PC-9 (cell line): Measurements from ENCODE around the gene RPL39. TPM values are rescaled to one million over a fixed set of nuclear protein-coding genes. Genes with fewer than 3 reads are reported as not detected.

Source experiments
- BruUV-seq: library from RNA; stranded (reverse); fragments of 400-500 nt; replicated peaks from 2 replicates; lab custom pipeline; 2021; lab: Mats Ljungman, UMichigan
- CTCF ChIA-PET: fragments of 300-600 bp; sonication (Branson Sonifier 250); formaldehyde crosslinking; loops from one replicate; lab custom pipeline; 2022; ENCODE audit warnings: antibody characterized with exemption; lab: Charles Lee
- POLR2A ChIA-PET: fragments of 300-600 bp; sonication (Branson Sonifier 250); formaldehyde crosslinking; loops from one replicate; lab custom pipeline; 2022; ENCODE audit warnings: antibody characterized with exemption; ENCODE audit not compliant: unreplicated experiment; lab: Charles Lee
- DNase-seq, 2 experiments: peaks; one replicate each; pipeline versions ENCODE4 v3.0.0 to v3.0.0-alpha.2; 2015 to 2022; ENCODE audit warnings: mixed read lengths in 1 of 2
- H2AFZ ChIP-seq: fragments of 200-600 bp; sonication (generic); 2 replicates; pipeline ENCODE4 v1.8.1; 2017; ENCODE audit warnings: antibody characterized with exemption
- H3F3A ChIP-seq: fragments of 200-600 bp; sonication (generic); 2 replicates; pipeline ENCODE4 v1.8.1; 2017; ENCODE audit warnings: antibody characterized with exemption, mild to moderate bottlenecking, low read depth; ENCODE audit not compliant: insufficient read depth
- H3K27ac ChIP-seq: fragments of 200-600 bp; sonication (generic); 2 replicates; pipeline ENCODE4 v1.6.1; 2016; ENCODE audit warnings: mixed run types
- H3K27me3 ChIP-seq: fragments of 200-600 bp; sonication (generic); 2 replicates; pipeline ENCODE4 v1.6.1; 2016; ENCODE audit warnings: low read depth, mixed run types; ENCODE audit not compliant: insufficient read depth
- H3K36me3 ChIP-seq: fragments of 200-600 bp; sonication (generic); 2 replicates; pipeline ENCODE4 v1.6.1; 2016; ENCODE audit warnings: low read depth, mixed run types
- H3K4me1 ChIP-seq: fragments of 200-600 bp; sonication (generic); replicated peaks from 2 replicates; pipeline ENCODE4 v1.6.1; 2016; ENCODE audit warnings: mixed run types; ENCODE audit not compliant: insufficient read depth
- H3K4me2 ChIP-seq: fragments of 200-600 bp; sonication (generic); 2 replicates; pipeline ENCODE4 v1.6.1; 2017; ENCODE audit warnings: mixed run types
- H3K4me3 ChIP-seq: fragments of 200-600 bp; sonication (generic); 2 replicates; pipeline ENCODE4 v1.6.1; 2016; ENCODE audit warnings: mixed run types
- H3K79me2 ChIP-seq: fragments of 200-600 bp; sonication (generic); 2 replicates; pipeline ENCODE4 v1.6.1; 2017; ENCODE audit warnings: low read depth, mixed run types
- H3K9me2 ChIP-seq: fragments of 200-600 bp; sonication (generic); 2 replicates; pipeline ENCODE4 v1.8.1; 2017; ENCODE audit warnings: mild to moderate bottlenecking; ENCODE audit not compliant: insufficient read depth
- H3K9me3 ChIP-seq: fragments of 200-600 bp; sonication (generic); 2 replicates; pipeline ENCODE4 v1.8.1; 2016; ENCODE audit warnings: low read depth; ENCODE audit not compliant: insufficient read depth
- H4K20me1 ChIP-seq: fragments of 200-600 bp; sonication (generic); 2 replicates; pipeline ENCODE4 v1.8.1; 2017; ENCODE audit not compliant: insufficient read depth
- CTCF ChIP-seq: fragments of 200-600 bp; sonication (generic); conservative IDR thresholded peaks from 2 replicates; pipeline ENCODE4 v1.6.1; 2017; ENCODE audit warnings: mixed run types, antibody characterized with exemption, mild to moderate bottlenecking, moderate library complexity
- EZH2 ChIP-seq: fragments of 200-600 bp; sonication (generic); IDR thresholded peaks from 2 replicates; pipeline ENCODE4 v1.8.0; 2017; ENCODE audit warnings: antibody characterized with exemption, low read depth
- intact Hi-C: fragments of 100-400 bp; cut with micrococcal nuclease; formaldehyde crosslinking; loops from one replicate; pipeline ENCODE4 v1.10.0; 2022; ENCODE audit not compliant: unreplicated experiment
- total RNA-seq: library from RNA; stranded (reverse); gene quantifications from 2 replicates; pipeline ENCODE4 v1.2.3, GENCODE V29; 2021

The RPL39 gene
- total RNA-seq, 1 experiment from 2014 or later: 3,660 TPM

- H4K20me1 ChIP-seq: no peaks in the 10 kb centered on the region
- DNase-seq: no peak
- H3K9me3 ChIP-seq: no peaks in the 10 kb centered on the region
- no peaks in the 10 kb centered on the region for H3K9me2 ChIP-seq
- peak overlapping the region; percentile 48; the same call in 1 of the 2 replicates for H3K4me2 ChIP-seq
- H3K4me3 ChIP-seq: no peak overlapping the region
- TF ChIP-seq CTCF (no peak), EZH2 (no peak)
- H2AFZ ChIP-seq: no peak overlapping the region
- intact Hi-C loops: no loop called here
- no peaks in the 10 kb centered on the region for H3K36me3 ChIP-seq
- ChIA-PET CTCF (interaction anchor here (0.6 kb wide), 1 partner anchor 53 kb away, joined by 3 read pairs; no protein-coding TSS in a partner anchor), POLR2A (no interaction called here)
- H3K4me1 ChIP-seq: peaks cover 13% of the 10 kb centered on the region
- H3K27ac ChIP-seq: peak overlapping the region; percentile 20; the same call in 1 of the 2 replicates
- peaks cover 30% of the 10 kb centered on the region for H3F3A ChIP-seq
- no peaks in the 10 kb centered on the region for H3K27me3 ChIP-seq
- H3K79me2 ChIP-seq: no peaks in the 10 kb centered on the region
- no TSS peak for BruUV-seq
Observed at GRCh38 chrX:119763836-119764387, 27.5 kb downstream of the RPL39 start.

DNA sequence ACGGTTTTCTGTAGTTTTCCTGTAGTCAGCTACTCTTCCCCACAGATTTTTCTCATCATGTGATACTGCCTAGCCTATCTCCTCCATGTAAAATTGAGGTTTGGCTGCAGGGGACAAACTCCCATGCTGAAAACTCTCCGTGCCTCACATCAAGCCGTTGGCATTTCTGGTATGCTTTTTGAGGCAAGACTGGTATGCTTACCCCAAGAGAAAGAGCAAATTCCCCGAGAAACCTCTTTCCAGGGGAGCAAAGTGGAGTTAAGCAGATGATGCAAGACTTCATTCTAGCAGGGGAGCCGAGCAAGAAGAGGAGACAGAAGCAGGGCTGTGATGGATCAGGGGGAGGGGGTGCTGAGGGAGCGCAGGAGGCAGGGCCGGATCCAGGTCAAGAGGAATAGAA is 28.2 kb downstream of the RPL39 start:
- intact Hi-C loops: no loop called here
- no TSS peak for BruUV-seq

GRCh38 chrX:119762718-119763117 is 28.7 kb downstream of the RPL39 start:
- no peaks in the 10 kb centered on the region for H3K9me3 ChIP-seq
- H3K36me3 ChIP-seq: no peaks in the 10 kb centered on the region
- H3F3A ChIP-seq: peaks cover 20% of the 10 kb centered on the region
- H3K4me3 ChIP-seq: no peak overlapping the region
- peak overlapping the region; percentile 20; the same call in 1 of the 2 replicates for H3K27ac ChIP-seq
- no peaks in the 10 kb centered on the region for H4K20me1 ChIP-seq
- TF ChIP-seq EZH2: no peak
- intact Hi-C loops: no loop called here
- DNase-seq: peak in 1 of 2 experiments; percentile 19
- CTCF ChIA-PET: interaction anchor here (0.7 kb wide), 1 partner anchor 39 kb away, joined by 3 read pairs; no protein-coding TSS in a partner anchor
- H3K27me3 ChIP-seq: no peaks in the 10 kb centered on the region
- peak overlapping the region; percentile 48 for H3K4me2 ChIP-seq
- H3K4me1 ChIP-seq: peaks cover 10% of the 10 kb centered on the region
- no peaks in the 10 kb centered on the region for H3K9me2 ChIP-seq
- no peaks in the 10 kb centered on the region for H3K79me2 ChIP-seq
- H2AFZ ChIP-seq: no peak overlapping the region
- POLR2A ChIA-PET: interaction anchor here (0.6 kb wide), 1 partner anchor 1418 kb away, joined by 3 read pairs; no protein-coding TSS in a partner anchor
- BruUV-seq: no TSS peak

More for the DNA sequence above, 28.2 kb downstream of the RPL39 start:
- H3K36me3 ChIP-seq: no peaks in the 10 kb centered on the region
- peak overlapping the region; percentile 20; the same call in 1 of the 2 replicates for H3K27ac ChIP-seq
- no peaks in the 10 kb centered on the region for H3K79me2 ChIP-seq
- ChIA-PET POLR2A (interaction anchor here (0.6 kb wide), 1 partner anchor 1418 kb away, joined by 3 read pairs; no protein-coding TSS in a partner anchor), CTCF (interaction anchor here (0.6 to 0.7 kb wide), 2 partner anchors 39 to 53 kb away, joined by 3 read pairs; no protein-coding TSS in a partner anchor)
- no peak overlapping the region for H2AFZ ChIP-seq
- no peaks in the 10 kb centered on the region for H4K20me1 ChIP-seq
- TF ChIP-seq CTCF (no peak), EZH2 (no peak)
- H3K9me3 ChIP-seq: no peaks in the 10 kb centered on the region
- peak; percentile 51 to 76 for DNase-seq
- peak overlapping the region; percentile 48 for H3K4me2 ChIP-seq
- H3K4me1 ChIP-seq: peaks cover 10% of the 10 kb centered on the region
- no peaks in the 10 kb centered on the region for H3K9me2 ChIP-seq
- H3F3A ChIP-seq: peaks cover 24% of the 10 kb centered on the region
- no peak overlapping the region for H3K4me3 ChIP-seq
- no peaks in the 10 kb centered on the region for H3K27me3 ChIP-seq
